Fibroblast of peridontal ligament (primary cell): Measurements from ENCODE around the gene AGPAT2.
"Not testable (repeated sequence)": the region's sequence is repeated elsewhere in the genome, so short reads cannot be mapped to it uniquely, and the experiment has no call there.

Experiments
- DNase-seq: peaks from one replicate; pipeline ENCODE4 v3.0.0-alpha.2; 2010; ENCODE audit errors: extremely low read depth

AGPAT2 gene

DNA sequence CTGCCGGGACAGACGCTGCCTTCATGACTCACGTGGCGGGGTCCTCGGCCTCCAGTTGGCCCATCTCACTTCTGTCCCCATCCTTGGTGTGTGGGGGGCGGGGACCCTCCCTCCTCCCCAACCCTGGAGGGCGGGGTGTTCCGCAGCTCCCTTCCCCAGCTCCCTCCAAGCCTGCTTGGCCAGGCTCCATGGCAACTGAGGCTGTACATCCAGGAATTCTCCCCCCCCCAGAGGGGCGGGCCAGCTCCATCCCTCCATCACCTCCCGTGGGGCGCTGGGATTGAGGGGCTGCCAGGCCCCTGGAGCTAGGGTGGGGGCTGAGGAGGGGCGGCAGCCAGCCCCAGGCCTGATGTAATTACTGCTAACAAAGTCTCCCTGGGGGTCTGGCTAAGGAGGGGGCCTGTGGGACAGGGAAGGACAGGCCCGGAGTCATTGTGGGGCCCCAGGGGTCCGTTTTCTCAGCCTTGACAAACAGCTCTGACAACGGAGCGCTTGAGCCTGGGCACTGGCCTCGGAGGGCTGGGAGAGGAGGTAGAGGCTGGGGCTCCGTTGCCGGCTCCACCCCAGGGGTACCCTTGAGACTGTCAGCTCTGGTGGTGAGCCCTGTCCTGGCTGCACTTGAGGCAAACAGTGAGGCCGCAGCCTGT lies 33.1 kb upstream of the AGPAT2 start:
- no peak for DNase-seq

DNA sequence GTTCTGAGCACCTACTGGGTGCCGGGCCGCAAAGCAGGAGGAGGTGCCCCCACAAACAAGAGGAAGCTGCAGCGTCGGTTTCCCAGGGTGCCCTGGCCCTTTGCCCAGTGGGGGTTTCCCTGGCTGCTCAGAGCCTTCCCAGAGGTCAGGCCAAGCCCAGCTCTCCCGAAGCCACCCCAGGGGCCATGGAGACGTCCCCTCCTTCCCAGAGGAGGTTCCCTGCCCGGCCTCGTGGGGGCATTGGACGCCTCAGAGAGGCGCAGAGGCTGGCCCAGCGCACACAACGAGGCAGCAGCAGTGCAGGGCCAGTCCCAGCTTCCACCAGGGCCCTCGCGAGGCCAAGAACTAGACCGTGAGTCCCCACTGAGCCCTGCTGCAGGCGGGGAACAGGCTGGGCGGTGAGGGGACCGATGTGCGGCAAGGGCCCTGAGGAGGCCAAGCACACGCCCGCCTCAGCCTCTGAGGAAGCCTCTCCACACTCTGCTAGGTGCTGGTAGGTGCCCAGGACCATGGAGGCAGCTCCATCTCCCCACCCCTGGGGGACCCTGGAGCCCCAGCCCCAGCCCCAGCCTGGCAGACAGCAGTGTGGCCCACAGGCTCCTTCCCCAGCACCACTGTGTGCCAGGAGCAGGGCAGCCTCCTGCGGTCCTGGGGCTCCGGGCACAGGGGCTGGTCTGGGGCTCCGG lies 32.1 kb upstream of the AGPAT2 start:
- DNase-seq = no peak

DNA sequence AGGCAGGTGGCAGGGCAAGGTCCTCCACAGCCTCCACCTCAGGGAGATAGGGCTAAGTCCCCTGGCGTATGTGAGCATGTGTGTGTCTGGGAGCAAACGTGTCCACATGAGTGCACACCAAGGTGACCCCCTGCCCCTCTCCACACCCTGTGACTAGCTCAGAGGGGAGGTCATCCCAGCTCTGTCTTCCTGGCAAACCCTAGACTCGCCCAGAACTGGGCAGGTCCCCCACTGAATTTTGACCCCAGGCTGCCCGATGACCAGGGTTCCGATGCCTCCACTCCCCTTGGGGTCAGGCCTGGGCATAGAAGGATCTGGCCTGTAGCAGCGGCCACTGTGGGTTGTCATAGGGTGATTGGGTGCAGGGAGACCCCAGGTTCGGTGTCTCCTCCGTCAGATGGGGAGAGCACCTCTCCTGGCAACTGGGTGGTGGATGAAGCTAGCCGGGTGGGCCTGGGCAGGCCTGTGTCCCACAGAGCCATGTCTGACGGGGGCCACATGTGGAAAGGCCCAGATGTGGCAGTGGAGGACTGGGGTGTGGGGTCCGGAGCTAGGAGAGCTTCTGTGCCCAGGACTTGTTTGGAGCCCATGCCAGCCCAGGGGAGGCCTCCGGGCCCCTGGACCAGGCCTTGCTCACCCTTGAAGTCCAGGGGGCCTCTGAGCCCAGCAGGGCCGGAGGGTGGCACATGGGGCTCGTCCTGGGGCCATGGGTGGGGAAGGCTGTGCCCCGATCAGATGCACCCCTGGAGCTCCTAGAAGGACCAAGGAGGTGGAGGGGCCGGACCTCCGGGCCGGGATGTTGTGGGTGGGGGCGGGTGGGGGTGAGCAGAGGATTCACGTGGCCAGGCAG lies 31.3 kb upstream of the AGPAT2 start:
- DNase-seq = no peak

DNA sequence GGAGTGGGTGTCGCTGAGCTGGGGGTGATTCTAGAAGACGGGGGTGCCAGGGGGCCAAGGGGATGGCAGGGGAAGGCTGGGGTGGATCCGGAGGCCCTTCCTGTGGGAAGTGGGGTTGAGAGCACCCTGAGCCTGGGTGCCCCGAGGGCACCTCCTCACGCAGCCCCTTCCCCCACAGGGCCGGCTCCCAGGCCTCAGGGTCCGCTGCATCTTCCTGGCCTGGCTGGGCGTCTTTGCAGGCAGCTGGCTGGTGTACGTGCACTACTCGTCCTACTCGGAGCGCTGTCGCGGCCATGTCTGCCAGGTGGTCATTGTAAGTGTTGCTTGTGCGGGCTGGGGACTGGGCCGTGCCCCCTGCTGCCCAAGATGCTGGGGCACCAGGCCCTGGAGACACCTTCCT lies 30.1 kb upstream of the AGPAT2 start:
- DNase-seq = no peak

DNA sequence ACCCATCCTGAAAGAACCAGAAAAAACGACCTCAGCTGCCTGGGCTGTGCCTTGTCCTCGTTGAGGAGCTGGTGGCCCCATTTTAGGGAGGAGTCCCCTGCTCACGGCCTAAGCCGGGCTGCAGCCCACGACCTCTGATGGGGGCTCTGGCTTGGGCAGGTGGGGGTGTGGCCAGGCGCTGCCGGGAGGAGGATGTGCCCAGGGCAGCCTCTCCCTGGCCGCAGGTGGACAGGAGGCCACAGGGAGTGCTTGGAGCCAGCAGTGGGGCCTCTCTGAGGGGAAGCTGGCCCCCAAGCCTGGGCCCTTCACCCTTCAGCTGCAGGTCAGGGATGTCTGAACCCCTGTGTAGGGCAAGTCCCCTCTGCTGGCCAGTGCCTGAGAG lies 27.6 kb upstream of the AGPAT2 start:
- DNase-seq = no peak

DNA sequence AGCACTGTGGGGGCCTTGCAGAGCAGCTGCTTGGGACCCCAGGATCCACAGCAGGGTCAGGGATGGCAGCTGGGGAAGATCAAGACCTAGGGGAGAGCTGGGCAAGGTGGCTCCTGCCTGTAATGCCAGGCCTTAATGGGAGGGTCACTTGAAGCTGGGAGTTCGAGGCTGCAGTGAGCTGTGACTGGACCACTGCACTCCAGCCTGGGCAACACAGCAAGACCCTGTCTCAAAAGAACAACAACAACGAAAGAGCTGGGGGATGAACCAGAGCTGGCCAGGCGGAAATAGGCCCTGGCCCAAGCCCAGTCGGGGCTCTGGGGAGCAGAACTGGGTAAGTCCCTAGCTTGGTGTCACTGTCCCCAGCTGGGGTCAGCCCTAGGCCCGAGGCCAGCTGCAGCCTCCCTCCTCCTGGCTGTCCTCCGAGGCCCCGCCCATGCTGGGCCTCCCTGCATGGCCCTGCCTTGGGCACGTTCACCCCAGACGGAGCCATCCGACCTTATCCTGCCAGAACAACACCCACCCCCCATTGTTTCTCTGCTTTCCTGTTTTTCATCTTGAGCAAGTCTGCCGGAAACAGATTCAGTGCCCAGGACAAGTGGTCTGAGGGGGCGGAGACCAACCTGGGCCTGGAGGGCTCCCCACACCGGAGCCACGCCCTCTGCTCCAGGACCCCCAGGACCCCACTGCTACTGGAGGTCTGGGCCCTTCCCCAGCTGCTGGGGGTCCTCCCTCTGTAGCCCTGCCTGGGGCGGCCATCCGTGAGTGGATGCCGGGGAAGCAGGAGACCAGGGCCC lies 27.0 kb upstream of the AGPAT2 start:
- DNase-seq = no peak

DNA sequence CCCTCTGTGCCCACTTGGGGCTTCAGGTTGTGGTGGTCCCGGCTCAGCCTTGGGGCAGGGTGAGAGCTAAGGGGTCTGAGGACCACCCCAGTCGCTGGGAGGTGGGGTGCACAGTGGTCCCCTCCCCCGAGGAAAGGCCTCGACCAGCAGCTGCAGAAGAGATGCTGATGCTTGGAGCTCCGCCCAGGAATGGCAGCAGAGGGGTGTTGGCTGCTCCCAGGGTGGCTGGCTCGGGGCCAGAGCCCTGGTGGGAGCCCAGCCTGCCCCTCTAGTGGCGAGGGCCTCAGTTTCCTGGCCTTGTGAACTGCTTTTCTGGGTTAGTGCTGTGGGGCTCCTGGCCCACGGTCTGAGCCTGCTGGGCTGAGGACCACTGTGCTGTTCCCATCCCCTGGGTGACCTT lies 26.3 kb upstream of the AGPAT2 start:
- DNase-seq = no peak

DNA sequence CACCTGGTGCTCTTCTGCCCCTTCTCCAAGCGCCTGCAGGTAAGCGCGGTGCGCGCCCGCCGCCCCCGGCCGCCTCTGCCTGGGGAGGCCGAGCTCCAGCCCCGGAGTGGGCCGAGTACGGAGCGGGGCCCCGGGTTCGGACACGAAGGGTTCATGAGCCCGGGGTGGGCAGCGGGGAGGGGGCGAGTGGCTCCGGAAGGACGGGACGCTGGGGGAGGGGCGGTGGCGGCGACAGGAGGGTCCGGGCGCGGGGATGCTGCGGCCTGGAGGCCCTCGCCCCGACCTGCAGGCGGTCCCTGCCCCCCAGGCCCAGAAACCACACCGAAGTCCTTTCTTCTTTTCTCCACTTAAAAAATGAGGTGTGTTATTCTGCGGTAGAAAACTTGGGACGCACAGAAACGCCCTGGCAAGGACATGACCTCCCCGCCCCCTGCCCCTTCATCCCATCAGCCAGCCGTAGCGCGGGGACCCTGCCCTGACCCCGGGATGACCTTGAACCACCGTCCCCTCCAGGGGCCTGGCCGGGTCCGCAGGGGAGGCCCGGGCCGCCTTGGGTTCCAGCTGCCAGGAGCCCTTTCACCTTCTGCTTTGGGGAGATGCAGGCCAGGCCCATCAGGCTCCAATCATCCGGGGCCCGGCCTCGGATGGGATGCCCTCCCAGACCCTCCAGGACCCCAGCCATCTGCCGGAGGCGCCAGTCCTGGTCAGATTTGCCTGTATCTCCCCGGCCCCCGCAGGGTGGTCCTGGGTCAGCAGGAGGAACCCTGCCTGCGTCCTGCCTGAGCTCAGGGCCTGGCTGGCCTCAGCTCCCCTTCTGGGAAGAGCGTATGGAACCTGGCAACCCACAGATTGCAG lies 25.7 kb upstream of the AGPAT2 start:
- DNase-seq = no peak

DNA sequence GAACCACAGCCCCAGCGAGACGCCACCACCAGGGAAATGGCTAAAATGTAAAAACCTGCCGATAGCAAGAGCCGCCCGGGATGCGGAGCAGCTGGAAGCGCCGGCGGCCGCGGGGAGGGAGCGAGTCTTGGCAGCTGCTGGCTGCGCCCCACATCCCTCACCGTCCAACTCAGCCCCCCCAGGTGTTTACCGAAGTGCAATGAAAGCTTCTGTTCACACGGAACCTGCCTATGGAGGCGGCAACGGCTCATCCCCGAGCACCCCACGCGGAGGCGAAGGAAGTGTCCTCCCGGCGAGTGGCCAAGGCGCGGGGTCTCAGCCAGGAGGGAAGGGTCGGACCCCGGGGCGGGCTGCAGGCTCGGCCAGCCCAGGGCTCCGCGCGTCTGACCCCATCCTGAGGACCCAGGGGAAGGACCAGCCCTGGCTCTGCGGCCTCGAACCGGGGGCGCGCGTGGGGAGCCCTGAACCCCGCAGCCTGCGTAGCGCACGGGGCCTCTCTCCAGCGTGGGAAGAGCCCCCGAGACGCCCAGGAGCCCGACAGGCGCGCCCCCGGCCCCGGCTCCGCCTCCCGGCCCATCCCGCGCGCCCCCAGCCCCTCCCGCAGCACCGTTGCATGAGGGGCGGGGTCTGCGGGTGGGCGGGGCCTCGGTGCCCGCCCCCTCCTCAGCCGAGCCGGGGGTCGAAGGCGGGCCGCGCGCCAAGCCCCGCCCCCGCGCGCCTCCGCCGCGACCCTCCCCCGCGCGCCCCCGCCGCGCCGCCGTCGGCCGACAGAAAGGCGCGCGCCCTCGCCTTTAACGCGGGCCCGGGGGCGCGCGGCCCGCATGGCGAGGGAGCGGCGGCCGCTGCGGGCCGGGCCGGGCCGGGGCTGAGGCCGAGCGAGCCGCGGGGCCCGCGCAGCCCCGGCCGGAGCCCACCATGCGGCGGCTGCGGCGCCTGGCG lies 24.8 kb upstream of the AGPAT2 start, which contains the start of gene DIPK1B:
Gene DIPK1B (plus strand): TSS at position 822 of the 939 bp plus-strand sequence. CDS start 94 bp downstream, at position 916.
- DNase-seq = no peak

DNA sequence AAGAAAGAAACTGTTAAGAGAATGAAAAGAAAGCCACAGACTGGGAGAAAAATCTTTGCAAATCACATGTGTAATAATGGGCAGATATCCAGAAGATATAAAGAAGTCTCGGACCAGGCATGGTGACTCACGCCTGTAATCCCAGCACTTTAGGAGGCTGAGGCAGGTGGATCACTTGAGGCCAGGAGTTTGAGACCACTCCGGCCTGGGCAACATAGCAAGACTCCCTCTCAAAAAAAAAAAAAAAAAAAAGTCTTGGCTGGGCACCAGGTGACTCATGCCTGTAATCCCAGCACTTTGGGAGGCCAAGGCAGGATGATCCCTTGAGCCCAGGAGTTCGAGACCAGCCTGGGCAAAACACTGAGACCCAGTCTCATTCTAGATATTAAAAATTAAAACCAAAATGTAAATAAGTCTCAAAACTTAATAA lies 24.0 kb upstream of the AGPAT2 start:
- DNase-seq = not testable (repeated sequence)

DNA sequence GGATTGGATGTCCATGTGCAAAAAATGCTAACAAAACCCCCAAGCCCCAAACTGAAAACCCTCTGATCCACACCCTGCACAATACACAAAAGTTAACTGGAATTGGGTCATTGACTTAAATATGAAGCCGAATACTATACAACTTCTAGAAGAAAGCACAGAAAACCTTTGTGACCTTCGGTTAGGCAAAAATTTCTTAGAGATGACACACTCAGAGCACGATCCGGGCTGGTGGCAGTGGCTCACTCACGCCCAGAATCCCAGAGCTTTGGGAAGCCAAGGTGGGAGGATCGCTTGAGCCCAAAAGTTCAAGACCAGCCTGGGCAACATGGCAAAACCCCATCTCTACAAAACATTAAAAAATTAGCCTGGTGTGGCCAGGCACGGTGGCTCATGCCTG lies 23.3 kb upstream of the AGPAT2 start:
- DNase-seq = no peak

DNA sequence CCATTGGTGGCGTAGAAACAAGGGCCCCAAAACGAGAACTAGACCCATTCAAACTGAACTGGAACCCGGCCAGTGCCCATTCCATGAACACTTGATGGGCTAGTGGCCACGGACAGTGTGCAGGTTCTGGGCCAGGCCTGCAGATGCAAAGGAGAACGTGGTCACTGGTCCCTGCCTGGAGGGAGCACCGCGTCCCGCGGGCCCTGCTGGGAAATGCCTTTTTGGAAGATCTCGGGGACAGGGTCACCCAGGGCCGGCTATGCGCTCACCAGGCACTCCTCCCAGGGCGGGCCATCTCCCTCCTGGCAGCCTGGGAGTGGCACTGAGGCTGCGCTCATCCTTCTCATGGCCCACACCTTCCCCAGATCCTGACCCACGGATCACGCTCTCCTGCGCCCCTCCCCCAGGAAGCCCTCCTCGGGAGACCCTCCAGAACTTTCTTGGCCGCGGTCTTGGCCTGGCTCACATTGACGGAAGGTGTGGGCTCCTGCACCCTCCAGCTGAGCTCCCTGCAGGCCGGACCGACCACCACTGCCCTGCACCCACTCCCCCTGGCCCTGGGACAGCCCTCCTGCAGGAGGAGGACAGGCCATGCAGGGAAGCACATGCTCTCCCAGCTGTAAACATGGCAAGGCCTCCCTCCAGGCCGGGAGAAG lies 22.3 kb upstream of the AGPAT2 start:
- no peak for DNase-seq

DNA sequence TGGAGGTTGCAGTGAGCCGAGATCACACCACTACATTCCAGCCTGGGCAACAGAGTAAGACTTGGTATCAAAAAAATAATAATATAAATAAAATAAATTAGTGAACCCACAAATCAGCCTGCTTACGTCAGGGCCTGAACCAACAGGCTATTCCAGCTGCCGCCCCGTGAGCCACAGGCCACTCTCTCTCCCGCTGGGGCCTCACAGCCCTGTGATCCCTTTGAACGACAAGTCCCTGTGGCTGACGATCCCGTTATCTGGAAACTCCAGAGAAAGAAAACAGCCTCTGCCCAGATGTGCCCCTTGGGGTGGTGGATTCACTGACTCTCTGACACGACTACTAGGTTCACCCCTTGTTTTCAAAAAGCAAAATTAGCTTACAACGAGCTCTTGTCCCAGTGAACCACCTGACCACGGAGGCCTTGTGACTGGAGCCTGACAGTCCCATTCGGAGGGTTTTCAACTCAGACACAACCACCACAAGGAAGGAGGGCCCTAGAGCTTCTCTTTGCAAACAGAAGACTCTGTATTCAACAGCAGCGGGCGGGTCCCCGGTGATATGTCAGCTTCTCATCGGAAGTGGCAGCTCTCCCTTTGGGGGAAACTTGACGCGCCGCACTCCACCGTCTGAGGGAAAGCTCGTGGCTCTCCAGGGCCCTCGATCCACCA lies 20.7 kb upstream of the AGPAT2 start:
- DNase-seq = no peak

DNA sequence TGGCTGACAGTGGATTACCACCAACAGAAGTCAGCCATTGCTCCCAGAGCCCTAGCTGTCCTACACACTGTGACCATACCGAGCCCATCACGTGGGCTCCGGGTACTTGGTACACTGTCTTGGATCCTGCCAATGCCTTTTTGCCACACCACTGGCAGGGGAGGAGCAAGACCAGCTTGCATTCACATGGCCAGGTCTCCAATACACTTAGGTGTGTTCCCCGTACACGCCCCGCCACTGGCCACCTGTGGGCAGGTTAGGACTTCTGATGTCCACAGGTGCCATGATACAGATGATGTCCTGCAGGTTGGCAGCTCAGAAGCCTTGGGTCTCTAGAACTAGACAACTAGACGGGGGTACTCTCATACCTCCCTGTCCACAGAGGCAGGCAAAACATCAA lies 19.8 kb upstream of the AGPAT2 start:
- no peak for DNase-seq

DNA sequence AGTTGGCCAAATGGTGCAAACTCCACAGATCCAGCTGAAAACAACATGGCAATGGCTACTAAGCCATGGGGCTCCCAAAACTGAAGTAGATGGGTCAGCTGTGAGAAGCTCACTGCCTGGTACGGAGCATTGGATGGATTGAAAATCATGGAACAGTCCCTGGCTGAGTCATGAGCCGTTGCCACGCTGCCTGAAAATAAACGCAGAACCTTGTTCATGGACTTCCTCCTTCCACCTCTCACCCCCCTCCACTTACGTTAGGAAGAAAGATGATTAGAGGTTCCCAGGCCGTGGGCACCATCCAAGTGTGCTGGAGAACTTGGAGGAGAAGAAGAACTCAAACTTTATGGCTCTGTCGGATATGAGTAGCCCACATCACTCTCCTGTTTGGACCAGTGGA lies 18.3 kb upstream of the AGPAT2 start:
- no peak for DNase-seq

DNA sequence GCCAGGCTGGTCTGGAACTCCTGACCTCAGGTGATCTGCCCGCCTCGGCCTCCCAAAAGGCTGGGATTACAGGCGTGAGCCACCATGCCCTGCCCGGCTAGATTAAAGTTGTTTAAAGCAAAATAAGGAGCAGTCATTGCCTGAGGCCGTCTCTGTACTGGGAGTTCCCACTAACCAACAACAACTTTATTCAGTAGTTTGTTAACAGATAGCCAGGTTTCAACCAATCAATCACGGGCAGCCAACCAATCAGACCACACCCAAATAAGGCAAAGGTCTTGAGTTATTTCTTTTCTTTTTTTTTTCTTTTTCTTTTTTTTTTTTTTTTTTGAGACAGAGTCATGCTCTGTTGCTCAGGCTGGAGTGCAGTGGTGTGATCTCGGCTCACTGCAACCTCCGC lies 17.5 kb upstream of the AGPAT2 start:
- not testable (repeated sequence) for DNase-seq

DNA sequence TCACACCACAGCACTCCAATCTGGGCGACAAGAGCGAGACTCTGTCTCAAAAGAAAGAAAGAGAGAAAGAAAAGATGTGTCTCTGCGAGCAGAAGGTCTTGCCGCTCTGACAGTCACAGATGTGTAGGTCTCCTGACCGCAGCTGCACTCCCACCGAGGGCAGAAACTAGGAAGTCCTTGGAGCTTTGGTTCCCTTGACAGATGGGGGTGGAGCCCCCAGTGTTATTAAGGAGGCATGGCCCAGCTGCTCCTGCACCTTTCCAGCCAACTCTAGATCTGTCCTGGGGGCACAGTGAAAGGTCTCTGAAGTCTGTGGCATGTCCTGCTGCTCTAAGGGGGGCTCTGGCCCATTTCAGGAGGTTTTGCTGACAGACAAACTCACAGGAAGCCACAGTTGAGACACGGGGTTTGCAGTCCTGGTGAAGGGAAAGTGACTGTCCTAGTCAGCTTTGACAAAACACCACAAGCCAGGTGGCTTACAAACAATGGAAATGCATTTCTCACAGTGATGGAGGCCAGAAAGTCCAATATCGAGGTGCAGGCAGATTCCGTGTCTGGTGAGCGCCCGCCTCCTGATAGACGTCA lies 16.1 kb upstream of the AGPAT2 start:
- DNase-seq = no peak

DNA sequence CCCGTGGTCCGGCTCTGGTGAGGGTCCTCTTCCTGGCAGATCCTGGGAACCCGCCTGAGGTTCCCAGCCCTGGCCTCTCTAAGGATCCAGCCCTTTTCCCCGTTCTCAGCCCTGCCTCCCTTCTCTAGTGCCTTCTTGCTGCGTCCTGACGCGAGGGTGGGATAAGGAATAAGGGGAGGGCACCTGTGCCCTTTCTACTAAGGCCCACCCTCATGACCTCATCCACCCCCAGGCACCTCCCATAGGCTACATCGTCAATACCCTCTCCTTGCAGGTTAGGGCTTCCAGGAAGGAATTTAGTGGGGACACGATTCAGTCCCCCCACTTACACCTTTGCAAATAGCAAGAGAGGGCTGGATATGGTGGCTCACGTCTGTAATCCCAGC lies 14.4 kb upstream of the AGPAT2 start:
- DNase-seq = no peak
